GM10248 (cell line): ENCODE measurements around the gene OPN1SW.

Source experiments
- CTCF ChIA-PET: fragments of 300-600 bp; sonication (Branson Sonifier 250); formaldehyde crosslinking; extraction: SDS; loops from one replicate; lab custom pipeline; 2021; ENCODE audit warnings: antibody characterized with exemption; lab: Yijun Ruan, JAX
- POLR2A ChIA-PET: fragments of 350-650 bp; sonication (Branson Sonifier 250); formaldehyde crosslinking; extraction: SDS; loops from one replicate; lab custom pipeline; 2020; ENCODE audit warnings: antibody characterized with exemption; lab: Yijun Ruan, JAX
- DNase-seq: peaks from one replicate; pipeline ENCODE4 v3.0.0; 2012; ENCODE audit errors: extremely low spot score
- CTCF ChIP-seq: IDR thresholded peaks from 2 replicates; pipeline ENCODE4 v1.5.1; 2012; ENCODE audit warnings: mild to moderate bottlenecking, low read depth; ENCODE audit errors: extremely low read depth, missing control alignments, control extremely low read depth

The OPN1SW gene

DNA sequence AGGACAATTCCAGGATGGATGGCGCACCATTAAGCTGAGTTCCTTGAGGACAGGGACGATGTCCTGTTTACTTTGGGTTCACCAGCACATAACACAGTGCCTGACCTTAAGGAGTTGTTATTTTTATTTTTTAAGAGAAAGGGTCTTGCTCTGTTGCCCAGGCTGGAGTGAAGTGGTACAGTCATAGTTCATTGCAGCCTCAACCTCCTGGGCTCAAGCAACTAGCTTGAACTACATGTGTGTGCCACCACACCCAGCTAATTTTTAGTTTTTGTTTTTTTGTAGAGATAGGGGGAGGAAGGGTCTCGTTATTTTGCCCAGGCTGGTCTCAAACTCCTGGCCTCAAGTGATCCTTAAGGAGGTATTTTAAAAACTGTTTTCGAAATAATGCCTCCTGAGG lies 38.2 kb downstream of the OPN1SW start:
- CTCF ChIA-PET = interaction anchor here (2.0 to 7.7 kb wide), 3 partner anchors 12 to 146 kb away, joined by 4 to 48 read pairs (median 17); no protein-coding TSS in a partner anchor
- POLR2A ChIA-PET = no interaction called here
- DNase-seq = no peak
- TF ChIP-seq CTCF = no peak

DNA sequence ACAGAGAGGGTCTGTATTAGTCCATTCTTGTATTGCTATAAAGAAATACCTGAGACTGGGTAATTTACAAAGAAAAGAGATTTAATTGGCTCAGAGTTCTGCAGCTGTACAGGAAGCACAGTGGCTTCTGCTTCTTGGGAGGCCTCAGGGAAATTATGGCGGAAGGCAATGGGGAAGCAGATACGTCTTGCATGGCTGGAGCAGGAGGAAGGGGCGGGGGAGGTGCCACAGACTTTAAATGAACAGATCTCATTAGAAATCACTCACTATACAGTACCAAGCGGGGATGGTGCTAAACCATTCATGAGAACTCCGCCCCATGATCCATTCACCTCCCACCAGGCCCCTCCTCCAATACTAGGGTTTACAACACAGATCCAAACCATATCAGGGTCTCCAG lies 40.2 kb downstream of the OPN1SW start:
- DNase-seq = no peak
- CTCF ChIA-PET = interaction anchor here (1.2 to 2.3 kb wide), 3 partner anchors 10 to 128 kb away, joined by 3 to 11 read pairs (median 3); partner anchors contain the start of gene ATP6V1F
- no peak for TF ChIP-seq CTCF
- POLR2A ChIA-PET = no interaction called here

DNA sequence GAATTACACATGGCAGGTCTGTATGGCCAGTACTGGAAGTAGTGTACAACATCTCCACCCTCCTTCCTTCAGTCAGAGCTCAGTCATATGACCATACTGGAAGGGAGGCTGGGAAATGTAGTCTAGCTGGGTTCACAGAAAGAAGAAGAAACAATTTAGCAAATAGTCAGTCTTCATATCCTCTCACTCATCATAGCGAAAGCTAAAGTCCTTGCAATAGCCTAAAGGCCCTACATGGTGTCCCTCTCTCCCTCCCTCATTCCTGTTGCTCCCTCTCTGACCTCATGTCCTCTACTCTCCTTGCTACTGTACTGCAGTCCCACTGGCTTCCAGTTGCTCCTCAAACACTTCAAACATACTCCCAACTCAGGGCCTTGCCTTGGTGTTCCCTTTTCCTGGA lies 40.7 kb downstream of the OPN1SW start:
- TF ChIP-seq CTCF = no peak
- CTCF ChIA-PET = interaction anchor here (1.2 to 2.3 kb wide), 2 partner anchors 9 to 34 kb away, joined by 3 to 11 read pairs; no protein-coding TSS in a partner anchor
- no peak for DNase-seq
- POLR2A ChIA-PET = no interaction called here

GRCh38 chr7:128733278-128733645 lies 42.3 kb downstream of the OPN1SW start:
- ChIA-PET CTCF (interaction anchor here (1.3 kb wide), 1 partner anchor 9 kb away, joined by 3 read pairs; no protein-coding TSS in a partner anchor), POLR2A (no interaction called here)
- no peak for DNase-seq
- no peak for TF ChIP-seq CTCF

GRCh38 chr7:128732521-128733277 lies 42.9 kb downstream of the OPN1SW start:
- no peak for TF ChIP-seq CTCF
- POLR2A ChIA-PET = no interaction called here
- CTCF ChIA-PET = interaction anchor here (1.3 kb wide), 2 partner anchors 9 to 214 kb away, joined by 3 read pairs; no protein-coding TSS in a partner anchor
- DNase-seq = no peak

DNA sequence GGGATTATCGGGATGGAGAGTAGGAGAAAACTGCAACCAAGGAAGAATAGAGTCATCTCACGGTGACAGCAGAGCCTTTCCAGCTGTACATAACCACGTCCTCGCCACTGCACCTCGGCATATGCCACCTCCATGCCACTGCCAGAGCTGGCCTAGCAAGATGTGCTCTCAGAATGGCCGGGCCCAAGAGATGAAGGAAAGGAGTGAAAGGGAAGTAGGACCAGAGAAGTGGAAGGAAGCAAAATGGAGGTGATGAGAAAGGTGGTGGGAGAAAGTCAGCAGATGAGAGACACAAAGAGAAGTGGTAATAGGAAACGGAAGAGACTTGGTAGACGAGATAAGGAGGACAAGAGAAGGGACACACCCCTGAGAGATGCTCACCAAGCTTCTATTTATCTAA lies 44.4 kb downstream of the OPN1SW start:
- CTCF ChIA-PET = no interaction called here
- no peak for DNase-seq
- POLR2A ChIA-PET = no interaction called here
- no peak for TF ChIP-seq CTCF
